Suppressor macrophage treated with lipopolysaccharide for 1 hour (primary cell): ENCODE measurements around the gene RNF40.

Source experiments
- DNase-seq, 3 donors: peaks; one replicate each; pipeline ENCODE4 v3.0.0-alpha.2; 2020 to 2022

Gene RNF40

GRCh38 chr16:30761928-30762902 lies at the start of gene RNF40, which contains the start of gene CFAP119:
Gene RNF40 (plus strand): TSS chr16:30762322. CDS start chr16:30762546, 224 bp downstream.
Gene CFAP119 (minus strand): TSS chr16:30762062. CDS start chr16:30761748, 314 bp downstream.
- DNase-seq = peak; percentile 98

- peak; percentile 83 to 92 (median 89) for DNase-seq
Measured at GRCh38 chr16:30715750-30716445, 46.2 kb upstream of the RNF40 start.

- no peak for DNase-seq
Measured at GRCh38 chr16:30720086-30720485, 42.0 kb upstream of the RNF40 start.

GRCh38 chr16:30720694-30721093 lies 41.4 kb upstream of the RNF40 start:
- no peak for DNase-seq

- no peak for DNase-seq
Measured at GRCh38 chr16:30721167-30721566, 41.0 kb upstream of the RNF40 start.

GRCh38 chr16:30721606-30722005 lies 40.5 kb upstream of the RNF40 start:
- no peak for DNase-seq

- no peak for DNase-seq
Measured at GRCh38 chr16:30722443-30722842, 39.7 kb upstream of the RNF40 start.

GRCh38 chr16:30722916-30723315 lies 39.2 kb upstream of the RNF40 start:
- DNase-seq = no peak

GRCh38 chr16:30723725-30724355 lies 38.3 kb upstream of the RNF40 start:
- DNase-seq = no peak

- DNase-seq = peak; percentile 81 to 84 (median 83)
Measured at GRCh38 chr16:30724641-30725417, 37.3 kb upstream of the RNF40 start.

GRCh38 chr16:30725418-30725792 lies 36.7 kb upstream of the RNF40 start:
- peak in 1 of 3 donors; percentile 11 for DNase-seq

GRCh38 chr16:30728321-30728720 lies 33.8 kb upstream of the RNF40 start:
- no peak for DNase-seq

- DNase-seq = peak; percentile 86 to 87 (median 87)
Measured at GRCh38 chr16:30728899-30729672, 33.0 kb upstream of the RNF40 start.

GRCh38 chr16:30731411-30731810 lies 30.7 kb upstream of the RNF40 start:
- no peak for DNase-seq

- DNase-seq = no peak
Measured at GRCh38 chr16:30736995-30737793, 24.9 kb upstream of the RNF40 start.

- no peak for DNase-seq
Measured at GRCh38 chr16:30737794-30738648, 24.1 kb upstream of the RNF40 start.

- no peak for DNase-seq
Measured at GRCh38 chr16:30738984-30739951, 22.9 kb upstream of the RNF40 start.
